IMR-90 (cell line): Measurements from ENCODE around the gene VWA7. TPM values are rescaled to one million over a fixed set of nuclear protein-coding genes. Genes with fewer than 3 reads are reported as not detected.

Experiments used
- ATAC-seq: fragments of 200-7000 bp; cut with Tn5 transposase; 2 replicates; pipeline ENCODE4 v1.9.1; 2020; ENCODE audit warnings: low read depth, mild to moderate bottlenecking, moderate library complexity
- BruUV-seq: library from RNA; stranded (reverse); fragments of 400-500 nt; replicated peaks from 2 replicates; lab custom pipeline; 2021; lab: Mats Ljungman, UMichigan
- CTCF ChIA-PET: fragments of 300-600 bp; formaldehyde crosslinking; extraction: SDS; loops from one replicate; lab custom pipeline; 2021; ENCODE audit warnings: antibody characterized with exemption; lab: Yijun Ruan, JAX
- POLR2A ChIA-PET: fragments of 300-600 bp; sonication (Branson Sonifier 250); formaldehyde crosslinking; loops from one replicate; lab custom pipeline; 2022; ENCODE audit warnings: antibody characterized with exemption; ENCODE audit not compliant: unreplicated experiment; lab: Charles Lee
- DNase-seq: peaks from one replicate; pipeline ENCODE4 v3.0.0; 2013
- H2AFZ ChIP-seq: replicated peaks from 2 replicates; pipeline ENCODE3; 2013; ENCODE audit warnings: low read length, mild to moderate bottlenecking; ENCODE audit not compliant: poor library complexity
- H2AK5ac ChIP-seq: 2 replicates; pipeline ENCODE4 v1.6.1; 2013; ENCODE audit warnings: low read depth, low read length, inconsistent platforms
- H2AK9ac ChIP-seq: replicated peaks from 2 replicates; pipeline ENCODE3; 2013; ENCODE audit warnings: mild to moderate bottlenecking, low read depth, low read length, moderate library complexity; ENCODE audit not compliant: poor library complexity
- H2BK120ac ChIP-seq: 2 replicates; pipeline ENCODE4 v1.6.1; 2013; ENCODE audit warnings: low read depth, low read length, inconsistent platforms
- H2BK15ac ChIP-seq: 3 replicates; pipeline ENCODE4 v1.6.1; 2013; ENCODE audit warnings: low read depth, low read length, inconsistent platforms
- H2BK20ac ChIP-seq: 2 replicates; pipeline ENCODE4 v1.6.1; 2013; ENCODE audit warnings: low read depth, mild to moderate bottlenecking, inconsistent platforms, low read length, moderate library complexity
- H2BK5ac ChIP-seq: 2 replicates; pipeline ENCODE4 v1.6.1; 2013; ENCODE audit warnings: mild to moderate bottlenecking, low read depth, low read length, inconsistent platforms; ENCODE audit not compliant: poor library complexity, severe bottlenecking
- H3K14ac ChIP-seq: replicated peaks from 2 replicates; pipeline ENCODE4 v1.6.1; 2013; ENCODE audit warnings: low read depth, low read length, inconsistent platforms
- H3K18ac ChIP-seq: 2 replicates; pipeline ENCODE4 v1.6.1; 2013; ENCODE audit warnings: low read depth, low read length, control low read depth
- H3K23ac ChIP-seq: 2 replicates; pipeline ENCODE4 v1.6.1; 2013; ENCODE audit warnings: low read depth, low read length, inconsistent platforms
- H3K27ac ChIP-seq: 2 replicates; pipeline ENCODE4 v1.5.1; 2013; ENCODE audit warnings: mild to moderate bottlenecking, control low read depth, low read length; ENCODE audit not compliant: insufficient read depth
- H3K27me3 ChIP-seq: 2 replicates; pipeline ENCODE4 v1.6.1; 2013; ENCODE audit warnings: low read length; ENCODE audit not compliant: control insufficient read depth, insufficient read depth
- H3K36me3 ChIP-seq: 2 replicates; pipeline ENCODE4 v1.6.1; 2013; ENCODE audit warnings: low read length, mixed read lengths; ENCODE audit not compliant: control insufficient read depth, insufficient read depth
- H3K4ac ChIP-seq: 2 replicates; pipeline ENCODE4 v1.6.1; 2013; ENCODE audit warnings: low read depth, low read length, inconsistent platforms
- H3K4me1 ChIP-seq: 2 replicates; pipeline ENCODE4 v1.6.1; 2013; ENCODE audit warnings: low read length, mixed read lengths; ENCODE audit not compliant: control insufficient read depth, insufficient read depth
- H3K4me2 ChIP-seq: 2 replicates; pipeline ENCODE4 v1.6.1; 2013; ENCODE audit warnings: low read depth, mild to moderate bottlenecking, control low read depth, low read length, moderate library complexity
- H3K4me3 ChIP-seq: 2 replicates; pipeline ENCODE4 v1.5.1; 2013; ENCODE audit warnings: low read depth, mild to moderate bottlenecking, control low read depth, low read length, moderate library complexity; ENCODE audit not compliant: insufficient read depth
- H3K56ac ChIP-seq: 2 replicates; pipeline ENCODE4 v1.6.1; 2013; ENCODE audit warnings: low read length, inconsistent platforms; ENCODE audit not compliant: insufficient read depth; ENCODE audit errors: extremely low read depth
- H3K79me1 ChIP-seq, 2 experiments: 2 replicates each; pipeline ENCODE4 v1.6.1; 2013; ENCODE audit warnings: low read length in 2 of 2, inconsistent platforms in 1 of 2, low read depth in 1 of 2
- H3K9ac ChIP-seq: 2 replicates; pipeline ENCODE4 v1.6.1; 2013; ENCODE audit warnings: low read depth, low read length, control low read depth
- H3K9me1 ChIP-seq: 2 replicates; pipeline ENCODE4 v1.6.1; 2013; ENCODE audit warnings: low read length, inconsistent platforms; ENCODE audit not compliant: insufficient read depth
- H3K9me3 ChIP-seq: 2 replicates; pipeline ENCODE4 v1.6.1; 2013; ENCODE audit warnings: low read length; ENCODE audit not compliant: control insufficient read depth, insufficient read depth
- H4K20me1 ChIP-seq: 2 replicates; pipeline ENCODE4 v1.6.1; 2013; ENCODE audit warnings: low read length, inconsistent platforms; ENCODE audit not compliant: insufficient read depth
- H4K5ac ChIP-seq: 2 replicates; pipeline ENCODE4 v1.6.1; 2013; ENCODE audit warnings: mild to moderate bottlenecking, low read depth, low read length, control low read depth
- H4K8ac ChIP-seq, 2 experiments: 2 replicates each; pipeline ENCODE4 v1.6.1; 2013; ENCODE audit warnings: low read depth in 2 of 2, low read length in 2 of 2, control low read depth in 1 of 2, inconsistent platforms in 1 of 2
- H4K91ac ChIP-seq: 2 replicates; pipeline ENCODE4 v1.6.1; 2013; ENCODE audit warnings: low read depth, low read length, inconsistent platforms; ENCODE audit not compliant: insufficient read depth
- BHLHE40 ChIP-seq: fragments of 150-350 bp; IDR thresholded peaks from 2 replicates; pipeline ENCODE4 v1.6.1; 2016; ENCODE audit warnings: mild to moderate bottlenecking, low read depth, low read length
- CEBPB ChIP-seq: IDR thresholded peaks from 2 replicates; pipeline ENCODE4 v1.6.1; 2012; ENCODE audit warnings: low read depth, low read length, improper control_type of control experiment
- MAZ ChIP-seq: IDR thresholded peaks from 2 replicates; pipeline ENCODE4 v1.6.1; 2012; ENCODE audit warnings: low read depth, mild to moderate bottlenecking, low read length, improper control_type of control experiment, moderate library complexity, borderline replicate concordance
- POLR2A ChIP-seq: IDR thresholded peaks from 2 replicates; pipeline ENCODE4 v1.6.1; 2012; ENCODE audit warnings: mild to moderate bottlenecking, low read depth, low read length
- RAD21 ChIP-seq: IDR thresholded peaks from 2 replicates; pipeline ENCODE4 v1.6.1; 2012; ENCODE audit warnings: low read length, improper control_type of control experiment
- WGBS, 2 experiments: methylation state at CpG; one replicate each; pipeline versions ENCODE4 v1.1.5 to v1.1.7; 2013; ENCODE audit warnings: missing lambda C conversion rate in 2 of 2; ENCODE audit not compliant: insufficient read length in 1 of 2; ENCODE audit errors: extremely low coverage in 2 of 2; 5-methylcytosine and 5-hydroxymethylcytosine counted together
- dilution Hi-C: fragments of 300-500 bp; cut with HindIII; formaldehyde crosslinking; loops from one replicate; pipeline ENCODE4 v1.14.3; 2018; ENCODE audit warnings: low sequenced_read_pairs; ENCODE audit not compliant: unreplicated experiment
- in situ Hi-C: fragments of 300-500 bp; cut with MboI; formaldehyde crosslinking; loops from 3 replicates; pipeline ENCODE4 v1.14.3; 2019; ENCODE audit warnings: low sequenced_read_pairs, inconsistent platforms, mixed read lengths
- intact Hi-C: fragments of 100-400 bp; cut with micrococcal nuclease; formaldehyde crosslinking; loops from 2 replicates; pipeline ENCODE4 v1.10.0; 2022
- polyA plus RNA-seq, 3 experiments: library from polyadenylated mRNA; depleted of rRNA; stranded (reverse); fragments of >200 nt; gene quantifications; 2 replicates each; pipeline ENCODE4 v1.2.3, GENCODE V29; 2012; ENCODE audit warnings: low replicate concordance in 1 of 3
- total RNA-seq: library from RNA; depleted of rRNA; stranded (reverse); fragments of >200 nt; gene quantifications from 2 replicates; pipeline ENCODE4 v1.2.3, GENCODE V29; 2012
- TF ChIP-seq, protein P1 (sequence below): fragments of 150-350 bp; IDR thresholded peaks from 2 replicates; pipeline ENCODE4 v1.6.1; 2016; ENCODE audit warnings: low read depth, mild to moderate bottlenecking, low read length, moderate library complexity, borderline replicate concordance
- TF ChIP-seq, protein P2 (sequence below): conservative IDR thresholded peaks from 2 replicates; pipeline ENCODE4 v1.5.1; 2012; ENCODE audit warnings: mild to moderate bottlenecking, low read depth, low read length, improper control_type of control experiment

The VWA7 gene
- total and polyA plus RNA-seq, 2 of the 4 experiments (the other 2 are of a cell fraction): under 0.01 to 1.4 TPM

DNA sequence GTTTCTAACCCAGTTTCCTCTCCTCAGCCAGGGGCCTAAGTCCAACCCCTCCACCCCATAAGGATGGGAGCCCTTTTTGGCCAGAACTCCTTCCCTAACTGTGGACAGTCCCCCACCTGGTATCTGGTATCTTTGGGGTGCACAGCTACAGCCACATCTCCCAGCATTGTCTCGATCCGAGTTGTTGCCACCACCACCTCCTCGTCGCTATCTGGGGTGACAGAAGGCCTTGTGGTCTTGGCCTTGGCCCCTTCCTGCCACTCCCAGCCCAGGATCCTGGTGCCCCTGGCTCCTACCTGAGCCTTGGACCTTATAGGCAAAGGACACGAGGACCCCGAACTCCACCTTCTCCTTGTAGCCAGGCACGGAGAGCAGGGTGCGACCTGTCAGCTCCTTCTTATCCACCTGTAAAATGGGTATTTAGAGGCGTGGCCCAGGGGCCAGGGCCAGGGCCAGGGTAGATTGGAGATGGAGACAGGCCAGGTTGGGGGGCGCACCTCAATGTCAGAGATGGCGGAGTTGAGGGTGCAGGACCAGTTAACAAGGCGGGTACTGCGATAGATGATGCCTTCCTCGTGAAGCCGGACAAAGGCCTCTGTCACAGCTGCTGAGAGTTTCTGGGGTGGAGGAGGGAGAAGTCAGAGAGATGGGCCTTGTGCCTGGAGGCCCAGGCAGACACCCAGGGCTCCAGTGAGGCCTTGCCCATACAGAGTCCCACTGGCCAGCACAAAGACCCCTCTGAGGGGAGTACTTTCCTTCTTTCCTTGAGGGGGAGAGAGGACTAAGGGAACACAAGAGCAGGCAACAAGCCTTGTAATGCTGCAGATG lies 7.2 kb upstream of the VWA7 start:
- intact Hi-C loops (no loop called here), dilution Hi-C loops (no loop called here), in situ Hi-C loops (no loop called here)
- Histone ChIP-seq H3K9me1 (no peaks in the 10 kb centered on the region), H3K27me3 (no peaks in the 10 kb centered on the region), H3K4ac (no peak overlapping the region), H4K20me1 (no peaks in the 10 kb centered on the region), H2BK15ac (no peak overlapping the region), H4K8ac (no peak overlapping the region), H3K4me1 (no peaks in the 10 kb centered on the region), H3K56ac (no peak overlapping the region), H3K14ac (no peak overlapping the region), H3K79me1 (peaks cover 0 to 10% of the 10 kb centered on the region in 2 experiments; a peak in 3 of 4 replicates), H3K27ac (no peak overlapping the region), H3K23ac (no peak overlapping the region), H3K9me3 (no peaks in the 10 kb centered on the region), H2AFZ (no peak overlapping the region), H3K4me3 (no peak overlapping the region), H2BK120ac (no peak overlapping the region), H3K18ac (no peak overlapping the region), H2BK20ac (no peak overlapping the region), H4K91ac (no peak overlapping the region), H3K4me2 (no peak overlapping the region), H3K9ac (no peak overlapping the region), H3K36me3 (peaks cover 62% of the 10 kb centered on the region), H2AK9ac (no peak overlapping the region), H2AK5ac (no peak overlapping the region), H2BK5ac (no peak overlapping the region), H4K5ac (no peak overlapping the region)
- ChIA-PET POLR2A (no interaction called here), CTCF (no interaction called here)
- 100% methylated on average over 3 of the region's 15 CpGs; no CpG with 5 or more reads in 1 of the 2 experiments for WGBS, 2 experiments
- no peak for DNase-seq
- TF ChIP-seq, protein P1, sequence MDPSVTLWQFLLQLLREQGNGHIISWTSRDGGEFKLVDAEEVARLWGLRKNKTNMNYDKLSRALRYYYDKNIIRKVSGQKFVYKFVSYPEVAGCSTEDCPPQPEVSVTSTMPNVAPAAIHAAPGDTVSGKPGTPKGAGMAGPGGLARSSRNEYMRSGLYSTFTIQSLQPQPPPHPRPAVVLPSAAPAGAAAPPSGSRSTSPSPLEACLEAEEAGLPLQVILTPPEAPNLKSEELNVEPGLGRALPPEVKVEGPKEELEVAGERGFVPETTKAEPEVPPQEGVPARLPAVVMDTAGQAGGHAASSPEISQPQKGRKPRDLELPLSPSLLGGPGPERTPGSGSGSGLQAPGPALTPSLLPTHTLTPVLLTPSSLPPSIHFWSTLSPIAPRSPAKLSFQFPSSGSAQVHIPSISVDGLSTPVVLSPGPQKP: no peak
- no peak for TF ChIP-seq POLR2A
- TF ChIP-seq BHLHE40: no peak
- TF ChIP-seq, protein P2, sequence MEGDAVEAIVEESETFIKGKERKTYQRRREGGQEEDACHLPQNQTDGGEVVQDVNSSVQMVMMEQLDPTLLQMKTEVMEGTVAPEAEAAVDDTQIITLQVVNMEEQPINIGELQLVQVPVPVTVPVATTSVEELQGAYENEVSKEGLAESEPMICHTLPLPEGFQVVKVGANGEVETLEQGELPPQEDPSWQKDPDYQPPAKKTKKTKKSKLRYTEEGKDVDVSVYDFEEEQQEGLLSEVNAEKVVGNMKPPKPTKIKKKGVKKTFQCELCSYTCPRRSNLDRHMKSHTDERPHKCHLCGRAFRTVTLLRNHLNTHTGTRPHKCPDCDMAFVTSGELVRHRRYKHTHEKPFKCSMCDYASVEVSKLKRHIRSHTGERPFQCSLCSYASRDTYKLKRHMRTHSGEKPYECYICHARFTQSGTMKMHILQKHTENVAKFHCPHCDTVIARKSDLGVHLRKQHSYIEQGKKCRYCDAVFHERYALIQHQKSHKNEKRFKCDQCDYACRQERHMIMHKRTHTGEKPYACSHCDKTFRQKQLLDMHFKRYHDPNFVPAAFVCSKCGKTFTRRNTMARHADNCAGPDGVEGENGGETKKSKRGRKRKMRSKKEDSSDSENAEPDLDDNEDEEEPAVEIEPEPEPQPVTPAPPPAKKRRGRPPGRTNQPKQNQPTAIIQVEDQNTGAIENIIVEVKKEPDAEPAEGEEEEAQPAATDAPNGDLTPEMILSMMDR: no peak
- TF ChIP-seq RAD21: no peak
- no peak for TF ChIP-seq MAZ
- TF ChIP-seq CEBPB: no peak
- BruUV-seq: no TSS peak
- ATAC-seq: no peak
